ENCODE data around the gene ANKRD18A. TPM values are rescaled to one million over a fixed set of nuclear protein-coding genes. Genes with fewer than 3 reads are reported as not detected.

The ANKRD18A gene
- total and polyA plus RNA-seq, 10 of the 15 experiments (the other 5 are each of a cell fraction or from before 2014, with no cell fraction given) = 0.37 TPM; not detected in 9

DNA sequence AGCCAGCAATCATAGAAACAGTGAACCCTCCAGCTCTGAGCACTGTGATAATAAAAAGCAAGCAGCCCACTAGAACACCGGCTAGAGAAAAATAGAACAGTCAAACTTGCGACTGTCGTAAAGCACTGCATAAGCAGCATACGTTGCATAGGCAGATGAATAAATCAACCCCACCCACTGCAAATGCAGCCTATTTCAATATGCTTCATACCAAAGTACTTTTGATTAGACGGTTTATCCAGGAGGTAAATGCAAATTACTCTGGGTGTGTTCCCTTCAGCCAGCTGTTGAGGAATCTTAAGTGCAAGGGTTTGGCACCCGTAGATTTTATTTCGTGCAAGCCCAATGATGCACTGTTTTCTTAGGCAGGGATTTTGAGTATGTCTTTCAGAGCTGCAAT lies 32.1 kb upstream of the ANKRD18A start:
- RAD21 ChIA-PET (ENCODE audit: unreplicated experiment) = interaction anchor here (1.3 to 2.0 kb wide), 5 partner anchors 13 to 22 kb away, joined by 3 to 9 read pairs (median 4); no protein-coding TSS in a partner anchor
- intact Hi-C loops (cut with micrococcal nuclease; ENCODE audit: unreplicated experiment) = no loop called here

More for the DNA sequence above, 32.1 kb upstream of the ANKRD18A start:
- H3K27ac ChIP-seq (ENCODE audit: control insufficient read depth, insufficient read depth) = no peak overlapping the region
- ATAC-seq (no peak), FAIRE-seq (peak; percentile 23), DNase-seq (ENCODE audit: low read depth, low spot score) (no peak)
- no TSS peak for BruUV-seq (replicated peaks)
- H3K4me2 ChIP-seq (ENCODE audit: control insufficient read depth, insufficient read depth) = no peak overlapping the region
- no peaks in the 10 kb centered on the region for H3K4me1 ChIP-seq (ENCODE audit: control insufficient read depth, insufficient read depth, low read length)
- no peaks in the 10 kb centered on the region; the same call in 2 of the 3 replicates for H3K9me3 ChIP-seq (replicated peaks; ENCODE audit: control insufficient read depth, insufficient read depth, low read length)
- POLR2A ChIA-PET = no interaction called here
- H3K4me3 ChIP-seq = no peak overlapping the region
- in situ Hi-C loops (cut with MboI) = no loop called here
- H3K27me3 ChIP-seq (replicated peaks in 1 of 2; ENCODE audit: control insufficient read depth in 2 of 2, insufficient read depth in 2 of 2, low read length in 1 of 2) = no peaks in the 10 kb centered on the region
- TF ChIP-seq KDM1A (IDR thresholded peaks at IDR 0.05; ENCODE audit: borderline replicate concordance) = no peak
- no peak for TF ChIP-seq WRNIP1 (IDR thresholded peaks at IDR 0.05; ENCODE audit: borderline replicate concordance, low read depth, low read length)
- no peak for TF ChIP-seq ZBTB4 (CRISPR knock-in tag; IDR thresholded peaks at IDR 0.05)
- no peak for TF ChIP-seq MTA3 (IDR thresholded peaks at IDR 0.05; ENCODE audit: borderline replicate concordance, low read length)
- no peak for TF ChIP-seq SMAD1 (IDR thresholded peaks at IDR 0.05; ENCODE audit: low read depth, partially characterized antibody)
- TF ChIP-seq ATF7 (IDR thresholded peaks at IDR 0.05; ENCODE audit: low read depth) = no peak
- TF ChIP-seq BHLHE40 (IDR thresholded peaks at IDR 0.05; ENCODE audit: borderline replicate concordance in 1 of 2, low read depth in 2 of 2, low read length in 1 of 2) = no peak
- TF ChIP-seq CREM (IDR thresholded peaks at IDR 0.05; ENCODE audit: low read depth) = no peak
- no peak for TF ChIP-seq FOXK2 (IDR thresholded peaks at IDR 0.05)
- TF ChIP-seq ASH2L (IDR thresholded peaks at IDR 0.05; ENCODE audit: borderline replicate concordance, low read depth) = no peak
- no peak for TF ChIP-seq KAT2A (conservative IDR thresholded peaks at IDR 0.05; ENCODE audit: control insufficient read depth, low read depth, low read length)
- no peak for TF ChIP-seq PML (IDR thresholded peaks at IDR 0.05; ENCODE audit: low read length)
- no peak overlapping the region for H3K9ac ChIP-seq (ENCODE audit: control insufficient read depth, insufficient read depth, low read length)
- 55% methylated on average over 7 of the region's 7 CpGs for WGBS (ENCODE audit: insufficient coverage, insufficient replicate concordance, low lambda C conversion rate, missing lambda C conversion rate)
- no peaks in the 10 kb centered on the region for H3K79me2 ChIP-seq (ENCODE audit: control insufficient read depth, insufficient read depth, low read length)
- SMC1A ChIA-PET (ENCODE audit: uncharacterized antibody, unreplicated experiment) = interaction anchor here (1.0 to 1.8 kb wide), 4 partner anchors 15 to 39 kb away, joined by 3 to 5 read pairs (median 4); no protein-coding TSS in a partner anchor
- CTCF ChIA-PET = interaction anchor here (0.8 to 1.2 kb wide), 3 partner anchors 9 to 52 kb away, joined by 3 read pairs; no protein-coding TSS in a partner anchor
- no peak overlapping the region for H2AFZ ChIP-seq (ENCODE audit: control insufficient read depth, low read depth, low read length)
- no peaks in the 10 kb centered on the region for H4K20me1 ChIP-seq (ENCODE audit: control insufficient read depth, insufficient read depth)
- H3K36me3 ChIP-seq (ENCODE audit: control insufficient read depth in 2 of 2, insufficient read depth in 2 of 2, low read length in 1 of 2) = no peaks in the 10 kb centered on the region

Data from GM12878 (cell line).